ENCODE data around the gene POLE.

Gene POLE, protein sequence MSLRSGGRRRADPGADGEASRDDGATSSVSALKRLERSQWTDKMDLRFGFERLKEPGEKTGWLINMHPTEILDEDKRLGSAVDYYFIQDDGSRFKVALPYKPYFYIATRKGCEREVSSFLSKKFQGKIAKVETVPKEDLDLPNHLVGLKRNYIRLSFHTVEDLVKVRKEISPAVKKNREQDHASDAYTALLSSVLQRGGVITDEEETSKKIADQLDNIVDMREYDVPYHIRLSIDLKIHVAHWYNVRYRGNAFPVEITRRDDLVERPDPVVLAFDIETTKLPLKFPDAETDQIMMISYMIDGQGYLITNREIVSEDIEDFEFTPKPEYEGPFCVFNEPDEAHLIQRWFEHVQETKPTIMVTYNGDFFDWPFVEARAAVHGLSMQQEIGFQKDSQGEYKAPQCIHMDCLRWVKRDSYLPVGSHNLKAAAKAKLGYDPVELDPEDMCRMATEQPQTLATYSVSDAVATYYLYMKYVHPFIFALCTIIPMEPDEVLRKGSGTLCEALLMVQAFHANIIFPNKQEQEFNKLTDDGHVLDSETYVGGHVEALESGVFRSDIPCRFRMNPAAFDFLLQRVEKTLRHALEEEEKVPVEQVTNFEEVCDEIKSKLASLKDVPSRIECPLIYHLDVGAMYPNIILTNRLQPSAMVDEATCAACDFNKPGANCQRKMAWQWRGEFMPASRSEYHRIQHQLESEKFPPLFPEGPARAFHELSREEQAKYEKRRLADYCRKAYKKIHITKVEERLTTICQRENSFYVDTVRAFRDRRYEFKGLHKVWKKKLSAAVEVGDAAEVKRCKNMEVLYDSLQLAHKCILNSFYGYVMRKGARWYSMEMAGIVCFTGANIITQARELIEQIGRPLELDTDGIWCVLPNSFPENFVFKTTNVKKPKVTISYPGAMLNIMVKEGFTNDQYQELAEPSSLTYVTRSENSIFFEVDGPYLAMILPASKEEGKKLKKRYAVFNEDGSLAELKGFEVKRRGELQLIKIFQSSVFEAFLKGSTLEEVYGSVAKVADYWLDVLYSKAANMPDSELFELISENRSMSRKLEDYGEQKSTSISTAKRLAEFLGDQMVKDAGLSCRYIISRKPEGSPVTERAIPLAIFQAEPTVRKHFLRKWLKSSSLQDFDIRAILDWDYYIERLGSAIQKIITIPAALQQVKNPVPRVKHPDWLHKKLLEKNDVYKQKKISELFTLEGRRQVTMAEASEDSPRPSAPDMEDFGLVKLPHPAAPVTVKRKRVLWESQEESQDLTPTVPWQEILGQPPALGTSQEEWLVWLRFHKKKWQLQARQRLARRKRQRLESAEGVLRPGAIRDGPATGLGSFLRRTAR (N-terminal part only)

DNA sequence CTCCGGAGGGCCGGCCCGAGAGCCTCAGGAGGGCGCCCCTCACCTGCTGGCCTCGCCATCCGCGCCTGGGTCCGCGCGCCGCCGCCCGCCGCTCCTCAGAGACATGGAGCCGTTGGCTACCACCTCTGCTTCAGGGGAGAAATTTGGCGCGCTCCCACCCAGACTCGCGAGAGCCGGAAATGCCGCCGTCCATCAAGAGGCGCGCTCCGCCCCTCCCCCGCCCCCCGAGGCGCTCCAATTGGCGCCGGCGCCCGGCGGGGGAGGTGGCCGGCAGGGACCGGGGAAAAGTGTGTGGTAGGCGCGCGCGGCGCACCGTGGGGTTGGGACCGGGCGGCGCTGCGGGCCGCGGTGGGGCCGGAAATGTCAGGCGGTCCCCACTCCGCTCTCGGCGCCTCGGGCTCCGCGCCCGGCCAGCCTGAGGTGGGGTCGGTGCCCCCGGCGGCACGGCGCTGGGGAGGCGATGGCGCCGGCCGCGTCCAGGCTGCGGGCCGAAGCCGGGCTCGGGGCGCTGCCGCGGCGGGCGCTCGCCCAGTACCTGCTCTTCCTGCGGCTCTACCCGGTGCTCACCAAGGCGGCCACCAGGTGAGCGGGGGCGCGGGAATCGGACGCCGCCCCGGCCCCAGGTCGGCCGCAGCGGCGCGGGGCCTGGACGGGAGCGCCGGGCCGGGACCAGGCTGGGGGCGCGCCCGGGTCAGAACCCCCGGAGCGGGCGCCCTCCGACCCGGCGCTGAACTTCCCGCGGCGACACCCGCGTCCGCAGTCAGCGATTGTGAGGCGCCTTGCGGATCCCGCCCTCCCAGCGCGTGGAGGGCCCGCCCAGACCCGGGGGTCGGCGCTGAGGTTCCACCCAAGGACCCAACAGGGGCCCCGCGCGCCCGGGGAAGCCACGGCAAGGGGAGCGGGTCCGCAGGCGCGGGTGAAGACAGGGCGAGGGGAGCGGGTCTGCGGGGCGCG, at the start of gene POLE, which contains the start of gene PXMP2:
Gene POLE (minus strand): TSS at position 132 of the 954 bp plus-strand sequence. CDS start 27 bp downstream, at position 105.
Gene PXMP2 (plus strand): TSS at position 377 of the 954 bp plus-strand sequence. CDS start 84 bp downstream, at position 461.
- DNase-seq: peak; percentile 78

DNA sequence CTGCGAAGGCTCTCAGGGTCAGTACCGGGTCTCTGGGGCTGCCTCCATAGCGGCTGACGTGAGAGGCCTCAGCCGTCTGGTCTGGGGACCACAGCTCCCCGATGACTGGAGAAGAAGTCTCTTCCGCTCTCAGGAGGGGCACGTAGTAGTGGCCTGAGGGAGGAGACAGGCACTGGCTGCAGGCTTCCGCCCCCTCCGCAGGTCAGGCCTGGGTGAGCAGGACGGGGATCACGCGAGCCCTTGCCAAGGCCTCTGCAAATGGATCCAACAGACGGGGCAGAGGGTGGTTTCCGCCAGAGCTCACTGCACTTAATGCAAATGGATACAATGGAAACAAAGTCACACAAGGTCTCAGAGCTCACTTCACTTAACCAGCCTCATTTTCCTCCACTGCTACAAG, 49.8 kb upstream of the POLE start:
- no peak for DNase-seq

DNA sequence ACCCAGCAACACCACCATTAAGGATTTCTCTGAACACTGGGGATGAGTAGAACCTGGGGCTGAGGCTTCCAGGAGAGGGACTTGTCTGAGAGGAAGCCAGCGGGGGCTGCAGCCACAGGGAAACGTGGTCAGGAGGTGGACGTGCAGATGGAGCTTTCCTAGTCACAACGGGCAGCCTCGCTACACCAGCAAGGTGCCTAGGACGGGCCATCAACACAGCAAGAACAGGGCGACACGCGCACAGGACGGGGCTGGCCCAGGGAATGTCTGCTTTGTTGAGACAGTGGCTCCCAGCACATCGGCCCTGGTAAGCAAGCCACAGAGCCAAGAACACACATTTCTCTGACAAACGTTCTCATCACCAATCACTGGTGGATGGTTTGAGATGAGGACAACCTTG, 49.2 kb upstream of the POLE start:
- no peak for DNase-seq

DNA sequence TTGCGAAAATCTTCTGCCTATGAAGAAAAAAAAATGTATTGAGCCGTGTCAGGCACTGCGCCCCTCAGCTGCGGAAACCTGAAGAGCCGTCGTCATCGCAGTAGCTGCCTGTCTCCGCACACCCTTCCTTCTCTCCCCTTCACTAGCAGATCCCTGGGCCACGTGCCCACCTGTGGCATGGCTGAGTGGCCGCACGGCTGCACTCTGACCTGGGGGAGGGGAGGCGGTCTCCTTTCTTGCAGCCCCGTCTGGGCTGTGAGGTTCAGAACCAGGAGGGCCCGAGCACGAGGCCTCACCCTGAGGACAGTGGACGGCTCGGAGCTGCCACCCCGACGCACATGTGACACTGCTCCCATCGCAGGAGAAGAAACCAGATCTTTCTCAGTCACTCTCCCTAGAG, 48.4 kb upstream of the POLE start:
- no peak for DNase-seq

DNA sequence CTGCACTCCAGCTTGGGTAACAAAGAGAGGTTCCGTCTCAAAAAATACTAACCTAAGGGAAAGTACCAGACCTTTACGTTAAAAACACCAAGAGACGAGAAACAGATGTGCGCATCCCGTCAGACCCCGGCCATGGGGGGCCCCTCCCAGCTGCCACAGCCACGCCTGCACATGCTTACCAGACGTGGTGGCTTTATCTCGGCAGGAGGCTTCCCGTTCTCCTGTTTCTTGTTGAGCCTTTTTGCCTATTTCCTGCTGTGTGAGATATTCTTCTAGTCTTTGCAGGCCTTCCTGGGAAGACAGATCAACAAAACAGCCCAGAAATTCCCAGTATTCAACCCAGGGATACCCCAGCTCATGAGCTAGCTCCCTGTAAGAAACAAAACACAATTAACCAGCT, 47.1 kb upstream of the POLE start:
- DNase-seq: no peak

DNA sequence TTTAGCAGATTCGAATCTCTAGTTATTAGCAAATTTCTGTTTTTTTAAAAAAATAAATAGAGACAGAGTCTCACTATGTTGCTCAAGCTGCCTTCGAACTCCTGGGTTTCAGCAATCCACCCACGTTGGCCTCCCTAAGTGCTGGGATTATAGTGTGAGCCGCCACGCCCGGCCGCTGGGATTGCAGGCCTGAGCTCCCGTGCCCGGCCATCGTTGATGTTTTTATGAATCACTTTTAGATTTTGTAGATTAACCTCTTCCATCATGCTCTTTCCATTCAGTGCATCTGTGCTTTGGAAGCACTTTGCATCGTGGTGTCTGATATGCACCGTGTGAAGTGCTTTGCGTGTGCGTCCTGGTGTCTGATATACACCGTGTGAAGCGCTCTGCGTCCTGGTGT, 44.4 kb upstream of the POLE start:
- DNase-seq: no peak

DNA sequence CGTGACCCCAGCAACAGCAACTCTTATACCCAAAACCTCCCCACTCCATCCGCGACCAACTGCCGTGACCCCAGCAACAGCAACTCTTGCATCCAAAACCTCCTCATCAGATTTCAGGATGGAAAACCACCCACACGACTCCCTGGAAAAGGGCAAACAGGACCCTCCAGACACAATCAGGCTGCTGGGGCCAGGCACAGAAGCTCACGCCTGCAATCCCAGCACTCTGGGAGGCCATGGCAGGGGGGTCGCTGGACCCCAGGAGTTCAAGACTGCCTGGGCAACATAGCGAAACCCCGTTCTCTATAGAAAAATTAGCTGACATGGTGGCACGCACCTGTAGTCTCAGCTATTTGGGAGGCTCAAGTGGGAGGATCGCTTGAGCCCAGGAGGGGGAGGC, 43.2 kb upstream of the POLE start:
- DNase-seq: no peak

DNA sequence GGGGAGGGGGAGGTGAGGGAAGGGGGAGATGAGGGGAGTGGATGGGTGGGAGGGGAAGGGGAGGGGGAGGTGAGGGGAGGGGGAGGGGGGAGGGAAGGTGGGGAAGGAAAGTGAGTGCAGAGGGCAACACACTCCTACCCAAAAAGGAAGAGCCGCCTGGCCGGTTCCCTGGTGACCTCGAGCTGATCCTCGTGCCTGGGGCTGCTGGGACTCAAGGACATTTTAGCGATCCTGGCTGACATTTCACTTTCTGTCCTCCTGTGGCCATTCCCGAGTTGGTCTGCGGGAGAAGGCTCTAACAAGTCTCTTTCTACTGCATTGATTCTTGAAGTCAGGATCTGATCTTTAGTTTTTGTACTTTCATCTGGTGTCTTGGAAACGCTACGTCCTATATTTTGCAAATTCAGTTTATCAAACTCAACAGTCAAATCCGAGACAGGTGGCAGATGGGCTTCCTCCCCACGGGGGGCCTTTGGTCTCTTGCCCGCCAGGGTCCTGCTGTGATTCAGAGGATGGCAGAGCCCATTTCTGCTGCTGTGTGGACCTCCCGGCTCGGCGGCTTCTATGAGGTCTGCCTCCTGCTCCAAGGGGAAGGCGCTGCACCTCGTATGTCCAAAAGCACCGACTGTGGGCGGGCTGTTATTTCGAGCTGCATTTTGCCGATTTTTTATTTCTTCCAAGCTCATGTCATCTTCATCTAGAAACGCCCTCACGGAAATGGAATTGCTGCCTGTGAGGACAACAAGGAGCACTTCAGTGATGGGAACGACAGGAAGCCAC, 42.6 kb upstream of the POLE start:
- no peak for DNase-seq

DNA sequence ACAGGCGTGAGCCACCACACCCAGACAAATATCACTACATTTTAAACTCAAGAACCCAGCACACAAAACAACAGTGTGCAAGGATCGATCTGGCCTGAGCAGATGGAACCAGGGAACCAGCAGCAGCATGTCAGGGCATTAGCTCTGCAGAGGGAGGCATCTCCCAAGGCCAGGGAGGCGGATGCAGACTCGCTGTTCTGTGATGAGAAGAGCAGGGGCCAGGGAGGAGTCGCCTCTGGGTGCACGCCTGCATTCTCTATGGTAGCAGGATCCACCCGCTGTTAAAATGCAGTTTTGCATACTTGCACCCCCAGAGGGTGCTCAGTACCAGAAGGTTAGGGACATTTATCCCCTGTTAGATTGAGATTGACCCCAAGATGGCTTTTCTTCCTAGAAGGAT, 41.4 kb upstream of the POLE start:
- DNase-seq: no peak

DNA sequence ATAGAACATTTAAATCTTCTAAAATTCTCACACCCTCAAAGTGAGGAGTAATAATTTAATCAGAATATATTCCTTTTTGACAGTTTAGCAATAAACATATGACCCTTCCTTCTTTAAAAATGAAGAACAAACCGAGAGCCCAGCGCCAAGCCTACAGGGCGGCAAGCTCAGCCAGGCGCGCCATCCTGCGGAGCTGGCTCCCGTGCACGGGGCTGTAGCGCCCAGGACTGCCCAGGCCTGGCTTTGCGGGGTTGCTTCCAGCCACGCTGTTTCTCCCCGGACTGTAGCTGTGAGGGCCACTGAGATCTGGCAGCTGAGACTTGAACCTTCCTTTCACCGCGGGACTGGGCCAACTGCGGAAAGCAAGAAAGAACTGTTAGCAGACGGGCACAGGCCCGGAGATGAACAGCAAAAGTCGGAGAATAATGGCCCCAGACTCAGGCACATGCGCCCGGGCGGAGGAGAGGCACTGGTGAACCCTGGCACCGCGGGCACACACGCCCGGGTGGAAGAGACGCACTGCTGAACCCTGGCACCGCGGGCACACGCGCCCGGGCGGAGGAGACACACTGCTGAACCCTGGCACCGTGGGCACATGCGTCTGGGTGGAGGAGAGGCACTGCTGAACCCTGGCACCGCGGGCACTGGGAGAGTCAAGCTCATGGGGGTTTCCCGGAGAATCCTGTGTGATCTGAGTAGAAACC, 40.1 kb upstream of the POLE start:
- no peak for DNase-seq

DNA sequence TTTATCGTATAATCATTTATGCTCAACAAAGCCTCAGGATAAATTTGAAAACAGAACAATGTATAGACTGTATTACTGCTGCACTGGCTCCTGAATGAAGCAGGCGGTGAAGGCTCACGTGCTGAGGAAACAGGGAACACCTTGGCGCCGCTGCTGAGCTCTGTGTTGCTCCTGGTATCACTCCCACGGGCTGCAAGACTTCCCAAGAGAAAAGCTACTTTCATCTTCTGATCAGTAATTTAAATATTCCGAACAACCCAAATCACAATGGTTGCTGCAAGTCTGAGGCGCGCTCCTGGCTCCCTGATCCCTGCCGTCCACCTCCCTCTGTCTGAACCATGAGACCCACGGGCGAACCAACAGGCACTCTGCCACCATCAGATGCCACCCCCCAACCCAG, 39.2 kb upstream of the POLE start:
- no peak for DNase-seq

DNA sequence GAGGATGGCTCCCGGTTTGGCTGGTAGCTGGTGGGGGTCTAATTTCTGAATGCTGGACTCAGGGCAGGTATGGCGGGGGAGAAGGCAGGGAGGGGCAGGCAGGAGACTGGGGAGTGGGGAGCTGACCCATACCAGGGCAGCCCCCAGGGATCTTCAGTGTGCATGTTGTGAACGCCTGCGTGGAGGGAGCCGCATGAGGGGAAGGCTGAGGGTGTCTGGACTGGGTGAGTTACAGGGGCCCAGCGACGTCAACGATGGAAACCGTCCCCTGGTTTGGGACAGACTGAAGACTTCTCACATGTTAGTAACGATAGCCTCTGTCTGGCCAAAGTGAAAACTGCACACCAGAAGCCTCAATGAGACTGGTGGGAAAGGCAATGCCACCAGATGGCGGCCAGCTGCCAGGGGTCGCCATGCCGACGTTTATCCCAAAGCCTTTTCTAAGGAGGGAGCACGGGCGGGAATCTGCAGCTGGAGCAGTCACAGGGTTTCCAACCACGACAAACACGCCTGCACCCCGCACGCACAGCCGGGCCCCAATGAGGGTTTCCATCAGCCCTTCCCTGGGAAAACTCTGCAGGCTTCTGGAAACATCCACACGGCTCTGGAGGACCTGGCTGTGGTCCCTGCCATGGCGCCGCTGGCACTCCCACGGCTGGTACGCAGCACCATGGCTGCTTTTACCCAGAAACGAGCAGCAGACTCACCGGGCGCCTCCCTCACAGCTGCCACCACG, 37.5 kb upstream of the POLE start:
- DNase-seq: no peak

DNA sequence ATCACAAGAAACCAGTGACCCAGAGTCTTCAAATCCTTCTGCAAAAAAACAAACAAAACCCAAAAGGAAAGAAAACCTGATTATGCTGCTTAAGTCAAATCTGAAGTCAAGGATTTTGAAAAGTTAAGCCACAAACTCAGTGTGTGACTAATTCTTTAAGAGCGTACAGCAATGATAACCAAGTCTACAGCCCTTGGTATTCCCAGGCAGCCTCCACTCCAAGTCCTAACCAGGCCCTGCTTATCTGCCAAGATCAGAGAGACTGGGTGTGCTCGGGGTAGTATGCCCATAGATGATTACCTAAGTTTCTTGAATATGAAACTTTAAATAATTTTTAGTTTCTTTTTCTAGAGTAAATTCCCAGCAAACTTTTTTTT, 36.6 kb upstream of the POLE start:
- no peak for DNase-seq

DNA sequence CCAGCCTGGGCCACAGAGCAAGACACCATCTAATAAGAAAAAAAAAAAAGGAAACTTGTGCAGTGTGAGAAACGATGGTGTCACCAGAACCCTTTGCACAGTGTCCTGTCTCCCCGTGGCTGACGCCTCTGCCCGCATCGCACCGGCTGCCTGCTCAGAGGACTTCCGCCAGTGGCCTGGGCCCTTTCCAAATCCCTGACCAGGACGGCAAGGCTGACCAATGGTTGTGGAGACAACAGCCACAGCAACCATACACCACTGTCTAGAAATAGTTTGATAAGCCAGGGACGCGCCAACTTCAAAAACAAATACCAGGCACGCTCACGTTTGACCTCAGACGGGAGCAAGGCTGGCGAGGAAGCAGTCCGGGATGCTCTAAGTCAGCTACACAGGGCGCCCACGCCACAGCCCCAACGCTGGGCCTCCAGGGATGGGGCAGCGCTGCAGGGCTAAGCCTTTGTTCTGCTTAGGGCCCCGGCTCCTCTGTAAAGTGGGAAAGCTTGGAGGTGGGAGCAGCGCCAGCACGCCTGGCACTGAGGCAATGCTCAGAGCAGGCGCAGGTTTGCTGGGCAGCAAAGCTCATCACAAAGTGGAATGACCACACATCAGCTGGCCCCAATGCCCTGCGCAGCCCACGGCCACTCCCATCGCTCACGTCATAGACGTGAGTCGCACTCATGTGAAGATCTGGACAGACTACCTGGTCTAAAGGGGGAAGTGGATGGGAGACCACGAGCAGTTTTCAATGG, 36.0 kb upstream of the POLE start:
- DNase-seq: no peak

DNA sequence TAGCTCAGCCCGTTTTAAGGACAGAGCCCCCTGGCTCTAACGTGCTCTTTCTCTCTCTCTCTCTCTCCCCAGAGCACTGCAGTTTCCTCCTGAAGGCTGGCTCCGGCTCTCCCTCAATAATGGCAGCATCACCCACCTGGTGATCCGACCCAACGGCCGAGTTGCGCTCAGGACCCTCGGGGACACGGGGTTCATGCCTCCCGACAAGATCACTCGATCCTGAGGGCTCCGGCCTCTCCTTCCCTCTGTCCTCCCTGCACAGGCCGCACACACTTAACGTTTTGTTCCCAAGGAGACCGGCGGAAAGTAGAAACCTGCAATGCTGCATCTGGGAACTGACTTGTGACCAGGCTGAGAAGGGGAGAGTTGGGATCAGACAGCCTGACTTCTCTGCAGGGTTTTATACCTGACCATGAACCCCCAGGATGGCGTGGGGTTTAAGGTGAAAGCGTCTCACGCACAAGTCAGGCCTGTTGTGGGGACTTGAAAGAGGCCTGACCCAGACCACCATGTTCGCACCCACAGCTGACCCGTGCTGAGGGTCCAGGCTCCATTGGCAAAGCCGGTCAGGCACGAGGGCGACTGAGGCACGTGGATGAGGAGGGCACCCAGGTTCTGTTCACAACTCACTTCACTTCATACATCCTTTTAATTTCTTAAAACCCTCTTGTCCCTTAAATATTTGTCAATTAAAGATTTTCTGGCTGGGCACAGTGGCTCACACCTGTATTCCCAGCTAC, 33.6 kb upstream of the POLE start:
- no peak for DNase-seq

DNA sequence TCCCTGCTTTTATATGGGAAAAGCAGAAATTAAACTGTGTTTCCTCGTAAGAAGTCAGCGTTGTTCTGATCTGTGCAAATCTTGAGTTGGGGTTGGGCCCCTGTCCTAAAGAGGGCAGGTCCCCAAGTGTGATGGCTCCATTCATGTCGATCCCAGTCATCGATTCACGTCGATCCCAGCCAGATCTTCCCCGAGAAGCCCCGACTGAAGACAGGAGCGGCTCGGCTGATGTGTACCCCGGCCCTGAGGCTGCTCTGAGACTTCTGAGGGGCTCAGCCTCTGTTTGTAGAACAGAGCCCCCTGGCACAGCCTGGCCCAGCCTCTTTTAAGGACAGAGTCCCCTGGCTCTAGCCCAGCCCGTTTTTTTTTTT, 32.8 kb upstream of the POLE start:
- no peak for DNase-seq

DNA sequence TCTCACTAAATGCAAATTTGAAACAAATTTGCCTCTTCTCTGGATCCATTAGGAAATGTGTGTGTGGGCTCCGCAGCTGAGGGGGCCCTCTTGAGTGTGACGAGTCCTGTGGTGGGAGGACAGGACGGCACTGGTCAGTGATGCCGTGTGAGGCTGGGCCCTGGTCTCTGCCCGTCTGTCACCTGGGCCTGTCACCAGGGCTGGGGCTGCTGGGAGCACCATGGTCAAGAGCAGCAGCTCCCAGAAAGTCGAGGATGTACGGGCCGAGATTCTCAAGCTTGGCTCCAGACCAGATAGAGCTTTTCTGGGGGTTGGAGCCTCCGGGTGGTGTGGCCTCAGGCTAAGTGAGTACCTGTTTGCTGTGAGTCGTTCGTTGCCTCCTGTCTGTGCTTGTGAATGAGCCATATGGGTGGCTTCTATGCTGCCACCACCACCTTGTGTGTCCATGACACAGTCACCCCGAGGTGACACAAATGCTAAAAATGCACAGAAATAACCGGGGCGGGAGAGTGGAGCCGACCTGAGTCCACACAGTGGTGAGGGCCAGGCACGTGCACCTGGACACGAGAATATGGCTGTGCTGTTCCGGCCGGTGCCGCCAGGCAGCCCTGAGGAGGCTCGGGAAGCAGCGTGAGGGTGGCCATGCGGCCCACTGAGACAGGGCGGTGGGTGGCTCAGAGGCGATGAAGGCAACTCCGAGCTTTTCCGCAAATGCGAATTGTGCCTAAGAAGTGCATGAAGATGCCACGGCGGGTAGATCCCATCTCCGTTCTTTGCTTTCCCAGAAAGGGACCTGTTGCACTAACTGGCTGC, 32.2 kb upstream of the POLE start:
- DNase-seq: no peak
